H9 (cell line): Measurements from ENCODE around the gene CELF6. TPM values are rescaled to one million over a fixed set of nuclear protein-coding genes. Genes with fewer than 3 reads are reported as not detected.

ENCODE experiments used
- DNase-seq: peaks from one replicate; pipeline ENCODE4 v3.0.0-alpha.2; 2017
- H2AFZ ChIP-seq: one replicate; pipeline ENCODE4 v1.6.1; 2013; ENCODE audit warnings: mild to moderate bottlenecking, low read length, control low read depth, moderate library complexity
- H2AK5ac ChIP-seq: 2 replicates; pipeline ENCODE4 v1.6.1; 2013; ENCODE audit warnings: low read length, control low read depth, mixed read lengths; ENCODE audit not compliant: insufficient read length
- H2BK120ac ChIP-seq: one replicate; pipeline ENCODE4 v1.6.1; 2013; ENCODE audit warnings: low read depth, mild to moderate bottlenecking, low read length, control low read depth, inconsistent platforms; ENCODE audit not compliant: poor library complexity, severe bottlenecking
- H2BK12ac ChIP-seq: 2 replicates; pipeline ENCODE4 v1.6.1; 2013; ENCODE audit warnings: low read length, control low read depth, mixed read lengths, low read depth; ENCODE audit not compliant: insufficient read length
- H2BK15ac ChIP-seq: 2 replicates; pipeline ENCODE4 v1.6.1; 2013; ENCODE audit warnings: low read depth, low read length, control low read depth
- H2BK20ac ChIP-seq: one replicate; pipeline ENCODE4 v1.6.1; 2013; ENCODE audit warnings: low read depth, mild to moderate bottlenecking, low read length, control low read depth, inconsistent platforms; ENCODE audit not compliant: poor library complexity, severe bottlenecking
- H2BK5ac ChIP-seq: 2 replicates; pipeline ENCODE4 v1.6.1; 2013; ENCODE audit warnings: low read length, control low read depth, mixed read lengths; ENCODE audit not compliant: insufficient read length
- H3K14ac ChIP-seq: 2 replicates; pipeline ENCODE4 v1.6.1; 2013; ENCODE audit warnings: low read length, control low read depth; ENCODE audit not compliant: insufficient read depth
- H3K18ac ChIP-seq: 2 replicates; pipeline ENCODE4 v1.6.1; 2013; ENCODE audit warnings: low read depth, mild to moderate bottlenecking, mixed read lengths, low read length, control low read depth; ENCODE audit not compliant: insufficient read length
- H3K23ac ChIP-seq: 2 replicates; pipeline ENCODE4 v1.6.1; 2013; ENCODE audit warnings: low read length, control low read depth, mixed read lengths, low read depth; ENCODE audit not compliant: insufficient read length
- H3K23me2 ChIP-seq: 2 replicates; pipeline ENCODE4 v1.6.1; 2013; ENCODE audit warnings: low read depth, mild to moderate bottlenecking, mixed read lengths, low read length, control low read depth; ENCODE audit not compliant: insufficient read length, poor library complexity, severe bottlenecking
- H3K27ac ChIP-seq: 2 replicates; pipeline ENCODE4 v1.5.1; 2013; ENCODE audit warnings: low read length, control low read depth, mixed read lengths, low read depth; ENCODE audit not compliant: insufficient read length
- H3K27me3 ChIP-seq: 2 replicates; pipeline ENCODE4 v1.6.1; 2013; ENCODE audit warnings: low read length, control low read depth, inconsistent platforms; ENCODE audit not compliant: insufficient read depth
- H3K4ac ChIP-seq: 2 replicates; pipeline ENCODE4 v1.6.1; 2013; ENCODE audit warnings: low read depth, mild to moderate bottlenecking, control low read depth, inconsistent platforms, low read length, moderate library complexity
- H3K4me1 ChIP-seq: 2 replicates; pipeline ENCODE4 v1.6.1; 2013; ENCODE audit warnings: low read length, control low read depth, inconsistent platforms; ENCODE audit not compliant: insufficient read depth
- H3K4me2 ChIP-seq: 2 replicates; pipeline ENCODE4 v1.6.1; 2013; ENCODE audit warnings: low read length, control low read depth, mixed read lengths; ENCODE audit not compliant: insufficient read length, insufficient read depth
- H3K56ac ChIP-seq: 2 replicates; pipeline ENCODE4 v1.6.1; 2013; ENCODE audit warnings: low read depth, mild to moderate bottlenecking, mixed read lengths, low read length, control low read depth; ENCODE audit not compliant: insufficient read length
- H3K79me1 ChIP-seq: 2 replicates; pipeline ENCODE4 v1.6.1; 2013; ENCODE audit warnings: low read depth, mild to moderate bottlenecking, moderate library complexity, low read length, control low read depth, inconsistent platforms; ENCODE audit not compliant: insufficient read depth, poor library complexity, severe bottlenecking
- H3K79me2 ChIP-seq: 2 replicates; pipeline ENCODE4 v1.6.1; 2013; ENCODE audit warnings: low read length, control low read depth, inconsistent platforms; ENCODE audit not compliant: insufficient read depth
- H3K9ac ChIP-seq: 2 replicates; pipeline ENCODE4 v1.6.1; 2013; ENCODE audit warnings: low read length, control low read depth, mixed read lengths; ENCODE audit not compliant: insufficient read length; ENCODE audit errors: extremely low read depth
- H3K9me3 ChIP-seq: one replicate; pipeline ENCODE4 v1.6.1; 2013; ENCODE audit warnings: low read depth, low read length, inconsistent platforms; ENCODE audit not compliant: control insufficient read depth
- H3T11ph ChIP-seq: one replicate; pipeline ENCODE4 v1.6.1; 2013; ENCODE audit warnings: mild to moderate bottlenecking, low read length, control low read depth, inconsistent platforms
- H4K20me1 ChIP-seq: one replicate; pipeline ENCODE4 v1.6.1; 2013; ENCODE audit not compliant: control insufficient read depth, insufficient read length, insufficient read depth
- H4K5ac ChIP-seq: 2 replicates; pipeline ENCODE4 v1.6.1; 2013; ENCODE audit warnings: low read depth, mild to moderate bottlenecking, mixed read lengths, low read length, control low read depth; ENCODE audit not compliant: insufficient read length
- H4K8ac ChIP-seq: replicated peaks from 2 replicates; pipeline ENCODE4 v1.6.1; 2013; ENCODE audit warnings: low read length, control low read depth, mixed read lengths, low read depth; ENCODE audit not compliant: insufficient read length
- H4K91ac ChIP-seq: 2 replicates; pipeline ENCODE4 v1.6.1; 2013; ENCODE audit warnings: low read depth, mild to moderate bottlenecking, moderate library complexity, mixed read lengths, low read length, control low read depth; ENCODE audit not compliant: insufficient read length
- H3K27ac Mint-ChIP-seq, 3 experiments: 2 replicates in 2 of 3; 3 replicates in 1 of 3; pipeline ENCODE4 v1.8.0; 2020 to 2021; ENCODE audit warnings: mixed read lengths in 3 of 3, mild to moderate bottlenecking in 1 of 3, moderate library complexity in 1 of 3
- H3K27me3 Mint-ChIP-seq: 2 replicates; pipeline ENCODE4 v1.8.0; 2021; ENCODE audit warnings: low read depth, mild to moderate bottlenecking, moderate library complexity, mixed read lengths
- H3K36me3 Mint-ChIP-seq, 3 experiments: 2 replicates in 2 of 3; 3 replicates in 1 of 3; pipeline ENCODE4 v1.8.0; 2020 to 2021; ENCODE audit warnings: low read depth in 3 of 3, mixed read lengths in 3 of 3; ENCODE audit not compliant: insufficient read depth in 1 of 3
- H3K4me1 Mint-ChIP-seq, 2 experiments: 2 replicates each; pipeline ENCODE4 v1.8.0; 2020; ENCODE audit warnings: mixed read lengths in 2 of 2
- H3K4me3 Mint-ChIP-seq, 2 experiments: 2 replicates in 1 of 2; 3 replicates in 1 of 2; pipeline ENCODE4 v1.8.0; 2020 to 2021; ENCODE audit warnings: mild to moderate bottlenecking in 2 of 2, mixed read lengths in 2 of 2, moderate library complexity in 1 of 2
- H3K9me3 Mint-ChIP-seq, 2 experiments: 2 replicates in 1 of 2; 3 replicates in 1 of 2; pipeline ENCODE4 v1.8.0; 2020; ENCODE audit warnings: mild to moderate bottlenecking in 2 of 2, mixed read lengths in 2 of 2, moderate library complexity in 1 of 2
- WGBS: extraction: QIAGEN DNeasy Blood & Tissue Kit; methylation state at CpG from one replicate; pipeline ENCODE4 v1.1.7; 2013; ENCODE audit warnings: missing lambda C conversion rate, low lambda C conversion rate, mixed read lengths; ENCODE audit not compliant: insufficient read length; ENCODE audit errors: extremely low coverage; 5-methylcytosine and 5-hydroxymethylcytosine counted together
- total RNA-seq: library from RNA; stranded (reverse); gene quantifications from 2 replicates; pipeline ENCODE4 v1.2.1, GENCODE V29; 2021
- TF ChIP-seq, protein P1 (sequence below): fragments of 200-600 bp; sonication (generic); conservative IDR thresholded peaks from 3 replicates; pipeline ENCODE4 v1.8.0; 2021; ENCODE audit warnings: antibody characterized with exemption, mild to moderate bottlenecking

CELF6 gene
- total RNA-seq, 1 experiment from 2014 or later = 0.13 TPM

DNA sequence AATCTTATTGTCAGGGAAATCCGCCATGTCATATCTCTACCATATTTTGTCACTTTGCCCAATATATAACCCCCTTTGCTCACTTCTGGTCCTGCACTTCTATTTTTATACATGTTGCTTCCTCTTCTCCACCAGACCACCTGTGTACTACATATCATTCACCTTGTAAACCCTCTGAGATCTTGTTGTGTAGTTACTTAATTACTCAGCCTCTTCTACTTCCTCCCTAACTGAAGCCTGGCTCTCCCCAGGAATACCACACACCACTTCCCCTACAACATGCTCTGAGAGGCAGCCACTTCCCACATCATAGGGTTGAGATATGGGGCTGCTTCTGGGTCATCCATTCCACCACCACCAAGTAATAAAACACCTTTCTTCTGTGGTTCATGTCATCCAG is 45.9 kb upstream of the CELF6 start:
- Histone ChIP-seq H3K4me1 (no peaks in the 10 kb centered on the region), H2BK120ac (no peak overlapping the region)
- H3K27ac Mint-ChIP-seq = no peak overlapping the region

More for the DNA sequence above, 45.9 kb upstream of the CELF6 start:
- no peak overlapping the region for H4K5ac ChIP-seq
- H3K4me3 Mint-ChIP-seq = no peak overlapping the region
- H3K23me2 ChIP-seq = no peaks in the 10 kb centered on the region
- H3T11ph ChIP-seq = no peak overlapping the region
- H3K27me3 Mint-ChIP-seq = no peaks in the 10 kb centered on the region
- H3K27ac ChIP-seq = no peak overlapping the region
- H3K36me3 Mint-ChIP-seq = peaks cover 0 to 7% (median 3%) of the 10 kb centered on the region in 3 experiments; a peak in 3 of 7 replicates
- no peaks in the 10 kb centered on the region for H3K27me3 ChIP-seq
- H2AFZ ChIP-seq = no peak overlapping the region
- DNase-seq = no peak
- no peaks in the 10 kb centered on the region for H4K20me1 ChIP-seq
- TF ChIP-seq, protein P1, sequence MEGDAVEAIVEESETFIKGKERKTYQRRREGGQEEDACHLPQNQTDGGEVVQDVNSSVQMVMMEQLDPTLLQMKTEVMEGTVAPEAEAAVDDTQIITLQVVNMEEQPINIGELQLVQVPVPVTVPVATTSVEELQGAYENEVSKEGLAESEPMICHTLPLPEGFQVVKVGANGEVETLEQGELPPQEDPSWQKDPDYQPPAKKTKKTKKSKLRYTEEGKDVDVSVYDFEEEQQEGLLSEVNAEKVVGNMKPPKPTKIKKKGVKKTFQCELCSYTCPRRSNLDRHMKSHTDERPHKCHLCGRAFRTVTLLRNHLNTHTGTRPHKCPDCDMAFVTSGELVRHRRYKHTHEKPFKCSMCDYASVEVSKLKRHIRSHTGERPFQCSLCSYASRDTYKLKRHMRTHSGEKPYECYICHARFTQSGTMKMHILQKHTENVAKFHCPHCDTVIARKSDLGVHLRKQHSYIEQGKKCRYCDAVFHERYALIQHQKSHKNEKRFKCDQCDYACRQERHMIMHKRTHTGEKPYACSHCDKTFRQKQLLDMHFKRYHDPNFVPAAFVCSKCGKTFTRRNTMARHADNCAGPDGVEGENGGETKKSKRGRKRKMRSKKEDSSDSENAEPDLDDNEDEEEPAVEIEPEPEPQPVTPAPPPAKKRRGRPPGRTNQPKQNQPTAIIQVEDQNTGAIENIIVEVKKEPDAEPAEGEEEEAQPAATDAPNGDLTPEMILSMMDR = no peak
- no peak overlapping the region for H3K4ac ChIP-seq
- H2BK15ac ChIP-seq = no peak overlapping the region
- no peak overlapping the region for H3K18ac ChIP-seq
- H3K56ac ChIP-seq = no peak overlapping the region
- H3K9me3 ChIP-seq = no peaks in the 10 kb centered on the region
- no peak overlapping the region for H3K4me2 ChIP-seq
- H4K8ac ChIP-seq = no peak overlapping the region
- no peak overlapping the region for H2BK12ac ChIP-seq
- H2BK20ac ChIP-seq = no peak overlapping the region
- H4K91ac ChIP-seq = no peak overlapping the region
- H3K9ac ChIP-seq = no peak overlapping the region
- no peak overlapping the region for H2BK5ac ChIP-seq
- peaks cover 2% of the 10 kb centered on the region; the same call in 1 of the 2 replicates for H3K79me2 ChIP-seq
- no CpG with 5 or more reads among the region's 1 CpG for WGBS
- peaks cover 3% of the 10 kb centered on the region for H3K79me1 ChIP-seq
- H3K14ac ChIP-seq = no peak overlapping the region
- no peaks in the 10 kb centered on the region for H3K4me1 Mint-ChIP-seq
- H3K23ac ChIP-seq = no peak overlapping the region
- H3K9me3 Mint-ChIP-seq = no peaks in the 10 kb centered on the region
- H2AK5ac ChIP-seq = no peak overlapping the region
